Stomach (tissue), 9 donors: ENCODE measurements around the gene INPP5A. TPM values are rescaled to one million over a fixed set of nuclear protein-coding genes. Genes with fewer than 3 reads are reported as not detected.

Source experiments
- DNase-seq, 2 donors: peaks; one replicate each; pipeline versions ENCODE4 v3.0.0 to v3.0.0-alpha.2; 2013 to 2019
- H3K27ac ChIP-seq, 5 donors: fragments of 200-600 bp in 4 of 5; sonication (generic) in 4 of 5; one replicate each; pipeline ENCODE4 v1.5.1; 2013 to 2019; ENCODE audit warnings: mild to moderate bottlenecking in 1 of 5, moderate library complexity in 1 of 5
- H3K27me3 ChIP-seq, 3 donors: fragments of 200-600 bp; sonication (generic); one replicate each; pipeline ENCODE4 v1.5.1; 2017 to 2019; ENCODE audit warnings: mixed run types in 1 of 3
- H3K36me3 ChIP-seq, 4 donors: fragments of 200-600 bp; sonication (generic); 1 replicate in 3 of 4; 2 replicates in 1 of 4; pipeline ENCODE4 v1.5.1; 2016 to 2019
- H3K4me1 ChIP-seq, 4 donors: fragments of 200-600 bp; sonication (generic); one replicate each; pipeline ENCODE4 v1.5.1; 2016 to 2019
- H3K4me3 ChIP-seq, 4 donors: fragments of 200-600 bp; sonication (generic) in 3 of 4; one replicate each; pipeline ENCODE4 v1.5.1; 2016 to 2019; ENCODE audit warnings: mild to moderate bottlenecking in 1 of 4
- H3K9me3 ChIP-seq, 4 donors: fragments of 200-600 bp; sonication (generic); one replicate each; pipeline ENCODE4 v1.5.1; 2016 to 2019
- EP300 ChIP-seq: sonication (generic); formaldehyde crosslinking; IDR thresholded peaks from one replicate; pipeline ENCODE4 v1.6.1; 2017; ENCODE audit warnings: antibody characterized with exemption
- POLR2A ChIP-seq, 4 donors: fragments of 450-650 bp; IDR thresholded peaks; one replicate each; pipeline ENCODE4 v1.6.1; 2016; ENCODE audit warnings: antibody characterized with exemption in 4 of 4, control low read depth in 2 of 4, mild to moderate bottlenecking in 1 of 4, moderate library complexity in 1 of 4
- POLR2AphosphoS5 ChIP-seq, 3 donors: sonication (generic); formaldehyde crosslinking; IDR thresholded peaks; one replicate each; pipeline ENCODE4 v1.6.1; 2016; ENCODE audit warnings: antibody characterized with exemption in 3 of 3
- WGBS, 5 donors: extraction: QIAGEN DNeasy Blood & Tissue Kit in 3 of 5; methylation state at CpG; one replicate each; pipeline versions ENCODE4 v1.1.5 to v1.1.7; 2013 to 2018; 5-methylcytosine and 5-hydroxymethylcytosine counted together
- intact Hi-C: fragments of 100-400 bp; cut with DNase I; formaldehyde crosslinking; loops from one replicate; pipeline ENCODE4 v1.15.1; 2023; ENCODE audit warnings: low total_unique reads
- polyA plus RNA-seq, 3 donors: library from polyadenylated mRNA; stranded (reverse); fragments of 200-250 nt; gene quantifications; one replicate each; pipeline ENCODE4 v1.2.3, GENCODE V29; 2013
- total RNA-seq, 5 donors: library from RNA; depleted of rRNA; stranded (reverse); fragments of >200 nt; gene quantifications; one replicate each; pipeline versions ENCODE4 v1.1.0 to v1.2.3, GENCODE V29; 2014 to 2016
- TF ChIP-seq, protein P1 (sequence below), 7 experiments: fragments of 450-650 bp in 4 of 7; fragments of 200-600 bp in 3 of 7; sonication (generic) in 3 of 7; IDR thresholded peaks; one replicate each; pipeline ENCODE4 v1.5.1; 2016 to 2019; ENCODE audit warnings: antibody characterized with exemption in 7 of 7, control low read depth in 2 of 7, mild to moderate bottlenecking in 1 of 7
- donor health status: healthy with polysubstance abuse.
- donor health status: Bipolar disorder and iron deficiency.
- donor health status: healthy.

The INPP5A gene
- total and polyA plus RNA-seq, 8 donors, result 17.2 to 72.3 (median 31.0) TPM

DNA sequence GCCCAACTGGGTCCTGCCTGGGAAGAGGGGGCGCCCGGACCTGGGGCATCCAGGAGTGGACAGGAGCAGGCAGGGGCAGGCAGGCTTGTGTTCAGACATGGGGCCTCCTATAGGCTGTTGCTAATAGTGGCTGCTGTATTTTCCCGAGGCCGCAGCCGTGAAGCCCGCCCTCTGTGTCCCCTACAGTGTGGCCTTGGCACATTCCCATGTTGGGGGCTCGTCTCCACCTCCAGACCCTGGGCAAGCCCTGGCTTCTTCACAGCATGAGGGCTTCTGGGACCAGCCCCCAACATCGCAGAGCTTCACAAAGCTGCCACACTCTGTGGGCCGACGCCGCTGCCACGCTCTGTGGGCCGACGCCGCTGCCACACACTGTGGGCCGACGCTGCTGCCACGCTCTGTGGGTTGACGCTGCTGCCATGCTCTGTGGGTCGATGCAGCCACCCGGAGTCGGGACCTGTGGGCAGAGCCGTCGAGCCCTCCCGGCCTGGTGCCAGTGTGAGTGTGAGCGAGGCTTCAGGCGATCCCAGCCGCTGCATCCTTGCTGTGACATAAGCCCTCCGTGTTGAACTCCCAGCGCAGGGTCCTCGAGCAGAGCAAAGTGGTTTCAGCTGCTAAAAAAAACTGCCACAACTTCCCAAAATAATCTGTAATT lies 109.0 kb downstream of the INPP5A start:
- H3K9me3 ChIP-seq, result no peaks in the 10 kb centered on the region
- no peak for DNase-seq
- WGBS, 5 donors, result 92 to 99% (median 98%) methylated on average over 22 to 31 of the region's 31 CpGs
- H3K4me3 ChIP-seq, result no peak overlapping the region
- H3K4me1 ChIP-seq, result peaks cover 0 to 54% (median 19%) of the 10 kb centered on the region in 4 donors
- intact Hi-C loops, result loop anchor here (10.0 kb wide), 1 partner anchor 262 kb away; no protein-coding TSS in a partner anchor
- TF ChIP-seq POLR2AphosphoS5 (IDR thresholded peaks at IDR 0.05) (no peak), POLR2A (IDR thresholded peaks at IDR 0.05) (no peak), EP300 (no peak)
- TF ChIP-seq, protein P1, sequence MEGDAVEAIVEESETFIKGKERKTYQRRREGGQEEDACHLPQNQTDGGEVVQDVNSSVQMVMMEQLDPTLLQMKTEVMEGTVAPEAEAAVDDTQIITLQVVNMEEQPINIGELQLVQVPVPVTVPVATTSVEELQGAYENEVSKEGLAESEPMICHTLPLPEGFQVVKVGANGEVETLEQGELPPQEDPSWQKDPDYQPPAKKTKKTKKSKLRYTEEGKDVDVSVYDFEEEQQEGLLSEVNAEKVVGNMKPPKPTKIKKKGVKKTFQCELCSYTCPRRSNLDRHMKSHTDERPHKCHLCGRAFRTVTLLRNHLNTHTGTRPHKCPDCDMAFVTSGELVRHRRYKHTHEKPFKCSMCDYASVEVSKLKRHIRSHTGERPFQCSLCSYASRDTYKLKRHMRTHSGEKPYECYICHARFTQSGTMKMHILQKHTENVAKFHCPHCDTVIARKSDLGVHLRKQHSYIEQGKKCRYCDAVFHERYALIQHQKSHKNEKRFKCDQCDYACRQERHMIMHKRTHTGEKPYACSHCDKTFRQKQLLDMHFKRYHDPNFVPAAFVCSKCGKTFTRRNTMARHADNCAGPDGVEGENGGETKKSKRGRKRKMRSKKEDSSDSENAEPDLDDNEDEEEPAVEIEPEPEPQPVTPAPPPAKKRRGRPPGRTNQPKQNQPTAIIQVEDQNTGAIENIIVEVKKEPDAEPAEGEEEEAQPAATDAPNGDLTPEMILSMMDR (IDR thresholded peaks at IDR 0.05), result no peak
- no peak overlapping the region for H3K27ac ChIP-seq
- peaks cover 0 to 46% (median 28%) of the 10 kb centered on the region in 4 donors for H3K36me3 ChIP-seq
- no peaks in the 10 kb centered on the region for H3K27me3 ChIP-seq

DNA sequence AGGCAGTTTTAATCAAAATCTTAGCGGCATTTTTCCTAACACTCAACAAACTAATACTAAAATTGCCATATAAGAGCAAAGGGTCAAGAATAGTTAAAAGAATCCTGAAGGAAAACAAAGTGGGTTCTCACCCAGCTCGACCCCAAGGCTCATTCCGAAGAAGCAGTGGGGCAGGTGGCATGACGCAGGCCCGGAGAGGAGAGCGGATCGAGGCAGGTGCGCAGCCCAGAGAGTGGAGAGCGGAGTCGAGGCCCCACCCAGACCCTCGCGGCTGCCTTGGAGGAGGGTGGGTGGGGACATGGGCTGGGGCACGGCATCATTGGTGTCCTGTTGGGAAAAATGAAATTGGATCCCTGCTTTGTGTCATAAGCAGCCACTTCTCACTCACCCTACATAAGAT lies 109.8 kb downstream of the INPP5A start:
- Histone ChIP-seq H3K27me3 (no peaks in the 10 kb centered on the region), H3K4me1 (peaks cover 0 to 46% (median 13%) of the 10 kb centered on the region in 4 donors), H3K9me3 (no peaks in the 10 kb centered on the region), H3K4me3 (no peak overlapping the region), H3K27ac (no peak overlapping the region), H3K36me3 (peaks cover 0 to 54% (median 36%) of the 10 kb centered on the region in 4 donors)
- 87 to 95% (median 91%) methylated on average over 13 of the region's 13 CpGs for WGBS, 5 donors
- no peak for TF ChIP-seq EP300
- TF ChIP-seq POLR2A (IDR thresholded peaks at IDR 0.05), result no peak
- no peak for TF ChIP-seq POLR2AphosphoS5 (IDR thresholded peaks at IDR 0.05)
- TF ChIP-seq, protein P1 (IDR thresholded peaks at IDR 0.05), result no peak
- DNase-seq, result no peak
- intact Hi-C loops, result loop anchor here (10.0 kb wide), 1 partner anchor 263 kb away; no protein-coding TSS in a partner anchor

DNA sequence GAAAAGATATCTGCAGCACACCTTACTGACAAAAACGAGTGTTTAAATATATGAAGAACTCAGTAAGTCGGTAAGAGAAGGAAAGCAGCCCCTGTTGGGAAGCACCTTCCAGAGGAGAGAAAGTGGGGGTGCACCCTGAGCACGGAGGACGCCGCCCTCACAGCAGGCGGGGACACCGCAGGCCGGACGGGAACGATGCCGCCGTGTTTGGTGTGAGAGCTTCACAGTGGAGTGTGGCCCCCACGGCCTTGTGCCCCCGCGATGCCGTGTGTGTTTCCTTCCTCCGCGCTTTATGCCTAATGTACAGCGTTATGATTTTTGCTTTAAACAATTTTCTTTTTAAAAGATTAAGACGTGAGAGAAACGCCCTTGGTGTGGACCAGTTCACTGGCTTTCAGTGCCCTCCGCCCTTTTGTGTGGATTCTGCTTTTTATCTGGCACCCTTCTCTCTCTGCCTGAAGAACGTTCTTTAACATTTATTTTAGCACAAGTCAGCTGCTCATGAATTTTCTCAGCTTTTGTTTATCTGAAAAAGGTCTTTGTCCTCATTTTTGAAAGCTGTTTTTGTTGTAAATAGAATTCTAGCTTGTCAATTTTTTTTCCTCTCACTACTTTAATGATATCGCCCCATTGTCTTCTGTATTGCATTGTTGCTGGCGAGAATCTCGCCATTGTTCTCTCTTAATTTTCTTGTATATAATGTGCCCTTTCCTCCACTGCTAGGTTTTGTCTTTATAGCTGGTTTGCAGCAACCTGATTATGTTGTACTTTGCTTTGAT lies 110.7 kb downstream of the INPP5A start:
- H3K4me1 ChIP-seq, result peaks cover 0 to 37% (median 11%) of the 10 kb centered on the region in 4 donors
- WGBS, 5 donors, result 79 to 87% (median 85%) methylated on average over 26 of the region's 26 CpGs

More for the DNA sequence above, 110.7 kb downstream of the INPP5A start:
- intact Hi-C loops, result loop anchor here (10.0 kb wide), 1 partner anchor 263 kb away; no protein-coding TSS in a partner anchor
- TF ChIP-seq POLR2AphosphoS5 (IDR thresholded peaks at IDR 0.05), result no peak
- TF ChIP-seq POLR2A (IDR thresholded peaks at IDR 0.05), result no peak
- TF ChIP-seq EP300, result no peak
- TF ChIP-seq, protein P1 (IDR thresholded peaks at IDR 0.05), result no peak
- no peak for DNase-seq
- H3K27ac ChIP-seq, result no peak overlapping the region
- peaks cover 0 to 63% (median 45%) of the 10 kb centered on the region in 4 donors for H3K36me3 ChIP-seq
- H3K27me3 ChIP-seq, result no peaks in the 10 kb centered on the region
- H3K9me3 ChIP-seq, result no peaks in the 10 kb centered on the region
- no peak overlapping the region for H3K4me3 ChIP-seq
